Activated T-helper 1 cell treated with anti-CD3 and anti-CD28 coated beads, Interleukin-2, amount 50 U/mL, for 16 hours (primary cell): ENCODE measurements around the gene GMDS.

Experiments
- DNase-seq, 2 donors: peaks; one replicate each; pipeline ENCODE4 v3.0.0-alpha.2; 2020; ENCODE audit warnings: low read depth in 1 of 2, low spot score in 1 of 2

GMDS gene

GRCh38 chr6:1610497-1611321 is 634.7 kb downstream of the GMDS start:
- DNase-seq = no peak

GRCh38 chr6:1609648-1610496 is 635.5 kb downstream of the GMDS start, which contains the start of gene FOXC1:
Gene FOXC1 (plus strand): TSS chr6:1609915. CDS start chr6:1610446, 531 bp downstream.
- no peak for DNase-seq

GRCh38 chr6:1609041-1609647 is 636.3 kb downstream of the GMDS start:
- no peak for DNase-seq

- no peak for DNase-seq
Observed at GRCh38 chr6:1608222-1609040, 637.0 kb downstream of the GMDS start.

GRCh38 chr6:1607516-1608221 is 637.7 kb downstream of the GMDS start:
- no peak for DNase-seq

- DNase-seq = no peak
Observed at GRCh38 chr6:1606780-1607515, 638.5 kb downstream of the GMDS start.

- DNase-seq = no peak
Observed at GRCh38 chr6:1605893-1606779, 639.3 kb downstream of the GMDS start.

GRCh38 chr6:1605004-1605892 is 640.2 kb downstream of the GMDS start:
- no peak for DNase-seq

- DNase-seq = peak; percentile 38 to 54
Observed at GRCh38 chr6:1604158-1605003, 641.0 kb downstream of the GMDS start.

GRCh38 chr6:1603708-1604107 is 641.7 kb downstream of the GMDS start:
- DNase-seq = no peak

- DNase-seq = no peak
Observed at GRCh38 chr6:1602049-1602713, 643.2 kb downstream of the GMDS start.

GRCh38 chr6:1601158-1602048 is 644.0 kb downstream of the GMDS start:
- no peak for DNase-seq

GRCh38 chr6:1600764-1601157 is 644.6 kb downstream of the GMDS start:
- DNase-seq = no peak

GRCh38 chr6:1600063-1600763 is 645.2 kb downstream of the GMDS start:
- no peak for DNase-seq
